Lower lobe of right lung (tissue), 2 donors: ENCODE results near the gene ANO10. TPM values are rescaled to one million over a fixed set of nuclear protein-coding genes. Genes with fewer than 3 reads are reported as not detected.

ENCODE experiments used
- ATAC-seq, 2 donors: fragments of 200-7000 bp; cut with Tn5 transposase; one replicate each; pipeline ENCODE4 v1.9.1; 2020 to 2022; ENCODE audit warnings: mild to moderate bottlenecking in 2 of 2, moderate library complexity in 2 of 2
- DNase-seq: peaks from one replicate; pipeline ENCODE4 v3.0.0-alpha.2; 2020
- H3K27ac ChIP-seq: fragments of 200-600 bp; one replicate; pipeline ENCODE4 v1.8.0; 2022
- H3K27me3 ChIP-seq: fragments of 200-600 bp; one replicate; pipeline ENCODE4 v1.8.0; 2022; ENCODE audit warnings: low read depth
- H3K36me3 ChIP-seq: fragments of 200-600 bp; one replicate; pipeline ENCODE4 v1.8.0; 2022; ENCODE audit warnings: mild to moderate bottlenecking
- H3K4me1 ChIP-seq: fragments of 200-600 bp; one replicate; pipeline ENCODE4 v1.8.0; 2022
- H3K4me3 ChIP-seq: fragments of 200-600 bp; one replicate; pipeline ENCODE4 v1.8.0; 2022; ENCODE audit warnings: mild to moderate bottlenecking
- H3K9me3 ChIP-seq: fragments of 200-600 bp; one replicate; pipeline ENCODE4 v1.8.0; 2022
- intact Hi-C: fragments of 100-400 bp; cut with DNase I; formaldehyde crosslinking; loops from one replicate; pipeline ENCODE4 v1.11.0; 2022
- total RNA-seq: library from RNA; stranded (reverse); fragmentation: NEBNext Ultra II Directional; extraction: Animal tissue kit (Norgen Biotek cat#: 25700); gene quantifications from one replicate; pipeline ENCODE4 v1.2.1, GENCODE V29; 2021
- TF ChIP-seq, protein P1 (sequence below): fragments of 200-600 bp; IDR thresholded peaks from one replicate; pipeline ENCODE4 v1.8.0; 2022; ENCODE audit warnings: antibody characterized with exemption, mild to moderate bottlenecking
- donor health status: DM: no; HTN: yes; CAD: no; lungs with severe emphysema.

ANO10 gene
- total RNA-seq, 1 donor from 2014 or later = 32.3 TPM

DNA sequence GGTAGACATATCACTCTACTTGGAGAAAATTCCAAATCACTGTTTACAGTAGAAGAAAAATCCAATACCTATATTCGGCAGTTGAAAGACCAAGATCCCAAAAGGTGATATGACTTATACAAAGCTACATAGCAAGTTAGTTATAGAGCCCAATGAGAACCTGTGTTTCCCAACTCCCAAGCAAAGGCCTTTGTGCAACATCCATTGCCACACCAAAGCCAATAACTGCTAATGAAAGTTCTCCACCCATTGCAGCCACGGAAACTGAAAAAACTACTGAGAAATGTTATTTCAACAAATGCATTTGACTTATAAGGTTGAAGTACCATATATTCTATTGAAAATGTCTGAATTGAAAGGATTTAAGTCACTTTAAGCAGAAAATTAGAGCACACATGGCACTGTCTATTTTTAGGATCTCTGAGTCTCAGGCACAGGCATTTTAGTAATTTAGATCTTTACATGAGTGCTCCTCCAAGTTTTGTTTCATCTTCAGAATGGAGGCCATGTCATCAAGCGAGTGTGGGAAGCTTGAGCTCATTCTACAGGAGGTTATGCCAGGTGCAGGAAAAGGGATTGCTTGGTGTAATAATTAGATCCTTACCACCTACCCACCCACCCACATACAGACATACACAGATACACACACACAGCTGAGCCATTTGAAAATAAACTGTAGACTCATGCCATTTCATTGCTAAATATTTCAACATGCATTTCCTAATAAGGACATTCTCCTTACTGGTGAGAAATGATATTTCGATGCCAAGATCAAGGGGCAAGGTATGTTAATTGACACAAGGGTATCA, 19.7 kb upstream of the ANO10 start:
- no peaks in the 10 kb centered on the region for H3K9me3 ChIP-seq
- H3K4me1 ChIP-seq = peaks cover 9% of the 10 kb centered on the region
- DNase-seq = no peak
- H3K36me3 ChIP-seq = no peaks in the 10 kb centered on the region
- intact Hi-C loops = no loop called here
- no peak overlapping the region for H3K27ac ChIP-seq
- no peak overlapping the region for H3K4me3 ChIP-seq
- TF ChIP-seq, protein P1, sequence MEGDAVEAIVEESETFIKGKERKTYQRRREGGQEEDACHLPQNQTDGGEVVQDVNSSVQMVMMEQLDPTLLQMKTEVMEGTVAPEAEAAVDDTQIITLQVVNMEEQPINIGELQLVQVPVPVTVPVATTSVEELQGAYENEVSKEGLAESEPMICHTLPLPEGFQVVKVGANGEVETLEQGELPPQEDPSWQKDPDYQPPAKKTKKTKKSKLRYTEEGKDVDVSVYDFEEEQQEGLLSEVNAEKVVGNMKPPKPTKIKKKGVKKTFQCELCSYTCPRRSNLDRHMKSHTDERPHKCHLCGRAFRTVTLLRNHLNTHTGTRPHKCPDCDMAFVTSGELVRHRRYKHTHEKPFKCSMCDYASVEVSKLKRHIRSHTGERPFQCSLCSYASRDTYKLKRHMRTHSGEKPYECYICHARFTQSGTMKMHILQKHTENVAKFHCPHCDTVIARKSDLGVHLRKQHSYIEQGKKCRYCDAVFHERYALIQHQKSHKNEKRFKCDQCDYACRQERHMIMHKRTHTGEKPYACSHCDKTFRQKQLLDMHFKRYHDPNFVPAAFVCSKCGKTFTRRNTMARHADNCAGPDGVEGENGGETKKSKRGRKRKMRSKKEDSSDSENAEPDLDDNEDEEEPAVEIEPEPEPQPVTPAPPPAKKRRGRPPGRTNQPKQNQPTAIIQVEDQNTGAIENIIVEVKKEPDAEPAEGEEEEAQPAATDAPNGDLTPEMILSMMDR = no peak
- H3K27me3 ChIP-seq = no peaks in the 10 kb centered on the region
- ATAC-seq = no peak

DNA sequence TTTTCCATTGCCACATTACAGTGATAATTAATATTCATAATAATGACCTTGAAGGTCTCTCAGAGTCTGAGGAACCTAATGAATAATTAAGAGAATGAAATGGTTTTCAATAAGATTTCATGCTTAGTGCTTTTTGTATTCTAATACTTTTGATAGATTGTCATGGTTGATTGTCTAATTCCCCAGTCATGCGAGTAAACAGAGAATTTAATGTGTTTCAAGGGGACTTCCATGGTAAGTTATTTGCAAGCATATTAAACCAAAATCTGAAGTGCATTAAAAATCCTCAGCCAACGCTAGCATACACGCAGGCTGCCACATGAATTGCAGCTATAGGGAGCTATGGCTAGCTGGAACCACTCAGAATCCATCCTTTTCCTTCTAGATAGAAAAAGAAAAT, 18.9 kb upstream of the ANO10 start:
- no peak overlapping the region for H3K27ac ChIP-seq
- ATAC-seq = no peak

DNA sequence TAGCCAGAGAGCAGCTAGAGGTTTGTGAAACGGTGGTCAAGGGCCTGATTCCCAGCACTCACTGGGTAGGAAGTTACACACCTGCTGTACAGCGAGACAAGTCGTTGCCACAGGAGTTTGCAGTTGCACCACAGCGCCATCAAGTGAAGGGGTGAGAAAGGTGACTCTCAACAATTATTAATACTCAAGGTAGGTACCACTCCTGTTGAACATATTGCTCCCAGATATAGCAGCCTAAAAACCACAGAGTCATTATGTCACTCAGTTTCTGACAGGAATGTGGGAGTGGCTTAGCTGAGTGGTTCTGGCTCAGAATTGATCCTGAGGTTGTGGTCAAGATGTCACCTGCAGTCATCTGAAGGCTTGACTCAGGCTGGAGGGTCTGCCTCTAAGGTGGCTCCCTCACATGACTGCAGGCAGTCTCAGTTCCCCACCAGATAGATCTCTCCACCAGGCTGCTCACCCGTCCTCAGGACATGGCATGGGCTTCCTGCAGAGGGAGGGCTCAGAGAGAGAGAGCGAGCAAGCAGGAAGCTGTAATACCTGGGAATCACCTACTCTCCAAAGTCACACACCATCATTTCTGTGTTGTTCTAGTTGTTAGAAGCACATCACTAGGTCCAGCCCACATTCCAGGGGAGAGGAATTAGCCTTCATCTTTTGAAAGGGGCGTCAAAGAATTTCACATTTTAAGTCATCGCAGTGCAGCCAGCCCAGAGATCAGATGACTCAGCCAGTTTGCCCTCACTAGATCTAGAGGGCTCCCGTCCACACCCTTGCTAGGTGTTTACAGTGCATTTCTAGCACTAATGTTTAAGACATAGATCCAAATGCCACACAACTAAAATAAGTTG, 17.0 kb upstream of the ANO10 start:
- ATAC-seq = peak; percentile 84 to 89
- H3K36me3 ChIP-seq = no peaks in the 10 kb centered on the region
- peak; percentile 60 for DNase-seq
- peaks cover 9% of the 10 kb centered on the region for H3K4me1 ChIP-seq
- intact Hi-C loops = no loop called here
- TF ChIP-seq, protein P1 = peak; percentile 31
- no peak overlapping the region for H3K27ac ChIP-seq
- no peak overlapping the region for H3K4me3 ChIP-seq
- H3K9me3 ChIP-seq = no peaks in the 10 kb centered on the region
- no peaks in the 10 kb centered on the region for H3K27me3 ChIP-seq

More for the DNA sequence above, 18.9 kb upstream of the ANO10 start:
- intact Hi-C loops = no loop called here
- no peaks in the 10 kb centered on the region for H3K36me3 ChIP-seq
- no peak for DNase-seq
- no peak overlapping the region for H3K4me3 ChIP-seq
- no peaks in the 10 kb centered on the region for H3K9me3 ChIP-seq
- H3K27me3 ChIP-seq = no peaks in the 10 kb centered on the region
- TF ChIP-seq, protein P1 = no peak
- H3K4me1 ChIP-seq = peaks cover 9% of the 10 kb centered on the region

DNA sequence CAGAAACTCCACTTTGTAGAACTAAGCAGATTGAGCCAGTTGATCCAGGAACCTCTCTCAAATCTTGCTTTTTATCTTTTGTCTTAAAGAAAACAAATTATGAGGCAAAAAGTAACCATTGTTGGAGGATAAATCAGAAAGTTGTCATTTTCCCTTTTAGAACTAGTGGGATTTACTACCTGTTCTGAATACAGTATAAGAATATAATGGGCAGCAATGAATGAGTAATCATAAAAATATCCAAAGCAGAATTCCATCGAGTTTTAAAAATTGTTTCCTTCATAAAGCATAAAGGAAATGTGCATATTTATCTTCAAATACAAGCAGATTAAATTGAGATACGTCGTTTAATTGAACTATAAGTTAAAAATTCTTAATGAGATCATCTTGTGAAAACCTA, 15.9 kb upstream of the ANO10 start:
- no peaks in the 10 kb centered on the region for H3K36me3 ChIP-seq
- TF ChIP-seq, protein P1 = no peak
- H3K4me1 ChIP-seq = peaks cover 9% of the 10 kb centered on the region
- H3K4me3 ChIP-seq = no peak overlapping the region
- H3K27me3 ChIP-seq = no peaks in the 10 kb centered on the region
- DNase-seq = no peak
- no peak overlapping the region for H3K27ac ChIP-seq
- no peaks in the 10 kb centered on the region for H3K9me3 ChIP-seq
- intact Hi-C loops = no loop called here
- no peak for ATAC-seq

DNA sequence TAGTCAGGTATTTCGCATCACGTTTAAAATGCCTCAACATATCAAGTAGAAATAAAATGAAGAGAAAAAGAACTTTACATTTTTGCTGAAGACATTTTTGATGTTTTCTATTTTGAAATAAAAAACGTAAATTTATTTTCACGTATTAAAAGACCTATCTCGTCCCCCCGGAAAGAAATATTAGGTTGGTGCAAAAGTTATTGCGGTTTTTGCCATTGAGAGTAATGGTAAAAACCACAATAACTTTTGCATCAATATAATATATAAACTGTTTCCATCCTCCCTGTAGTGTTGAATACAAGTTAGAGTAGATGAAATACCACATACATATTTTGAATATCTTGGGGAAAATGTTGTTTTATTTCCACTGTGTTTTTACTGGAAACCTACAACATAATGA, 11.2 kb upstream of the ANO10 start:
- no peak for DNase-seq
- Histone ChIP-seq H3K4me3 (no peak overlapping the region), H3K27ac (no peak overlapping the region), H3K27me3 (no peaks in the 10 kb centered on the region), H3K4me1 (no peaks in the 10 kb centered on the region), H3K9me3 (no peaks in the 10 kb centered on the region), H3K36me3 (no peaks in the 10 kb centered on the region)
- intact Hi-C loops = no loop called here
- TF ChIP-seq, protein P1 = no peak
- ATAC-seq = no peak
